AG09309 (cell line): ENCODE measurements around the gene RNF213.

Source experiments
- DNase-seq: peaks from one replicate; pipeline ENCODE4 v3.0.0-alpha.2; 2010; ENCODE audit warnings: low read depth
- H3K4me3 ChIP-seq: 2 replicates; pipeline ENCODE4 v1.5.1; 2011; ENCODE audit warnings: mild to moderate bottlenecking, low read depth, low read length, moderate library complexity; ENCODE audit not compliant: control insufficient read depth
- TF ChIP-seq, protein P1 (sequence below): IDR thresholded peaks from 2 replicates; pipeline ENCODE4 v1.5.1; 2011; ENCODE audit warnings: mild to moderate bottlenecking, low read depth, low read length, inconsistent platforms; ENCODE audit not compliant: insufficient read depth, control insufficient read depth; ENCODE audit errors: missing control alignments

RNF213 gene

DNA sequence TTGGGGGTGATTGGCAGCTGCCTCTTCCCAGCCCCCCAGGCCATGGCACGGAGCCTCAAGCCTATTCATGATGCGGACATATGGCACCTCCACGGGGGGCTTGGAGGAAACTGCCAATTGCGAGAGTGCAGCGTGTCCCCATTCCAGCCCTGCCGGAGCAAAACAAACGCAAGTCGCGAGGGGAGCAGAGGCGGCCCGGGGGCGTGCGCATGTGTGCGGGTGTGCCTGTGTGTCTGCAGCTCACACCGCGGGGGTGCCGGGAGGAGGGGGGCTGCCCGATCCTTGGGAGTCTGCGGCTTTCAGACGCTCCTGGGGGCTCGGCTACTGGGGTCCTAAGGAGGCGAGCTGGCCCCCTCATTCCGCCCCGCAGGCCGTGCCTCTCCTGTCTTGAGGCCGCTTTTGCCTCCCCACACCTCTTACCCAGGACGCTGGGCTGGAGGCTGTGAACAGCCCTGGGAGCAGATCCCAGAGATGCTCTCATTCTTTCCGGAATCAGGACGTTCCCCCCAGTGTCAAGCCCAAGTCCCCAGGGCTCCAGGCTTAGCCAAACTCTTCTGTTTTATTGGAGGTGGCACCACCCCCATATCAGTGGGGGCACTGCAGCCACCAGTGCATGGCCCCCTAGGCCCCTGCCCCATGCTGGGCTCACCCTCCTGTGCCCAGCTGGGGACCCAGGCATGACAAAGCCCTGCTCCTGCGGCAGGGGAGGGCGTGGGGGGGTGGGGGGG, 183.4 kb downstream of the RNF213 start:
- no peak for DNase-seq
- no peak overlapping the region for H3K4me3 ChIP-seq
- TF ChIP-seq, protein P1, sequence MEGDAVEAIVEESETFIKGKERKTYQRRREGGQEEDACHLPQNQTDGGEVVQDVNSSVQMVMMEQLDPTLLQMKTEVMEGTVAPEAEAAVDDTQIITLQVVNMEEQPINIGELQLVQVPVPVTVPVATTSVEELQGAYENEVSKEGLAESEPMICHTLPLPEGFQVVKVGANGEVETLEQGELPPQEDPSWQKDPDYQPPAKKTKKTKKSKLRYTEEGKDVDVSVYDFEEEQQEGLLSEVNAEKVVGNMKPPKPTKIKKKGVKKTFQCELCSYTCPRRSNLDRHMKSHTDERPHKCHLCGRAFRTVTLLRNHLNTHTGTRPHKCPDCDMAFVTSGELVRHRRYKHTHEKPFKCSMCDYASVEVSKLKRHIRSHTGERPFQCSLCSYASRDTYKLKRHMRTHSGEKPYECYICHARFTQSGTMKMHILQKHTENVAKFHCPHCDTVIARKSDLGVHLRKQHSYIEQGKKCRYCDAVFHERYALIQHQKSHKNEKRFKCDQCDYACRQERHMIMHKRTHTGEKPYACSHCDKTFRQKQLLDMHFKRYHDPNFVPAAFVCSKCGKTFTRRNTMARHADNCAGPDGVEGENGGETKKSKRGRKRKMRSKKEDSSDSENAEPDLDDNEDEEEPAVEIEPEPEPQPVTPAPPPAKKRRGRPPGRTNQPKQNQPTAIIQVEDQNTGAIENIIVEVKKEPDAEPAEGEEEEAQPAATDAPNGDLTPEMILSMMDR: no peak

DNA sequence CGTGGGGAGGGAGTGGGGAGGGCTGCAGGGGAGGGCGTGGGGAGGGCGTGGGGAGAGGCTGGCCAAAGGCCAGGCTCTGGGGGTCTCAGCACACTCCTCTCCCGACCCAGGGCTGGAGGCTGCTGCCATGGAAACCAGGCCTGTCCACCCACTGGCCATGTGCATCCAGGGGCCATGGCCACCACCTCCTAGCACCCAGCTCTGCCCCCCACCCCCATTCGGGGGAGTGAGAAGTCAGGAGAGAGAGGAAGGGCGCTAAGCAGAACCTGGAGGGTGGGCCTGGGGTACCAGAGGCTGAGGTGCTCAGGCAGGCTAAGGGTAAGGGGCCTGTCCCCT, 184.0 kb downstream of the RNF213 start:
- TF ChIP-seq, protein P1: no peak
- no peak for DNase-seq
- no peak overlapping the region for H3K4me3 ChIP-seq

DNA sequence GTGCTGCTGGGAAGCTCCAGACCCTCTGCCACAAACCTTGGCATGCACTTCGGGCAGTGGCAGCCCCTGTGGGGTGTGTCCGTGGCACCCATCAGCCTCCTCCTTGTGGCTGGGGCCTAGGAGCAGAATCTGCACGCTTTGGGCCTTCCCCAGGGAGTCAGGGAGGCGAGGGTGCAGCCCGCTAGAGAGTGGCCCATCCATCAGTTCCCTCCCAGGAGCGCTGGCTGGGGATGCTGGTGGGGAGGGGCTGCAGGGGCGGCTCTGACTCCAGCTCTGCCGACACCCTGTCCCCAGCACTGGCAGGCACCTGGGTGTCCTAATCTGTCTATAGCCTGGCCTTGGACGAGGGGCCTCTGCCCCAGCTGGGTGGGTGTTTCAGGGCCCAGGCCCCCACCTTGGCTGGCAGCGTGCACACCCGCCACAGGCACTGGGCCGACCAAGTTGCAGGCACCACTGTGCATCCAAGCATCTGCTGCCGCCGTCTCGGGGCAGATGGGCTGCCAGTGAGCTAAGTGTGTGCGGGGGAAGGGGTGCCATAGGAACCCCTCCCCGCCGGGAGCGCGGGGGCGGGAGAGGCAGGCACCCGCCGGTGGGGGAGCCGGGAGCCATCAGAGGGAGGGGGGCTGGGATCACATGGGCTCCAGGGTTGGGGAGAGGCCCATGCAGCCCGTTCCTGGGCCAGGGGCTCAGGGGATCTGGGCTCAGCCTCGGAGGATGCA, 184.5 kb downstream of the RNF213 start:
- TF ChIP-seq, protein P1: no peak
- no peak for DNase-seq
- H3K4me3 ChIP-seq: no peak overlapping the region

DNA sequence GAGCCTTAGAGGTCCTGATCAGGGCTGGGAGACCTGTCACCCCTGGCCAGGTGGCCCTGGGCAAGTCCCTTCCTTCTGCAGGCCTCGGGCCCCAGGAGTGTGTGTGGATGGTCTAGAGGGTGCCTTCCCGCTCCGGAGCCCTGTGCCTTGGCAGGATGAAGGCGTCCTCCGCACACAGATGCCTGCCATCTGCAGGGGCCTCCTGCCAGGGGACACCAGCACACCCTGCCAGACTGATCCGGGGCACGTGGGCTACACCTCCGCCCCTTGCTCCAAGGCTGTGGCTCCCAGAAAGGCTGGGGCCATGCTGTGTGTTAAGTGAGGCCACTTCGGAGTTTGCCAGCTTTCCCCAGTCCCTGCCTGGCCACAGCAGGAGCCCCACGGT, 185.1 kb downstream of the RNF213 start:
- DNase-seq: no peak
- TF ChIP-seq, protein P1: no peak
- no peak overlapping the region for H3K4me3 ChIP-seq

DNA sequence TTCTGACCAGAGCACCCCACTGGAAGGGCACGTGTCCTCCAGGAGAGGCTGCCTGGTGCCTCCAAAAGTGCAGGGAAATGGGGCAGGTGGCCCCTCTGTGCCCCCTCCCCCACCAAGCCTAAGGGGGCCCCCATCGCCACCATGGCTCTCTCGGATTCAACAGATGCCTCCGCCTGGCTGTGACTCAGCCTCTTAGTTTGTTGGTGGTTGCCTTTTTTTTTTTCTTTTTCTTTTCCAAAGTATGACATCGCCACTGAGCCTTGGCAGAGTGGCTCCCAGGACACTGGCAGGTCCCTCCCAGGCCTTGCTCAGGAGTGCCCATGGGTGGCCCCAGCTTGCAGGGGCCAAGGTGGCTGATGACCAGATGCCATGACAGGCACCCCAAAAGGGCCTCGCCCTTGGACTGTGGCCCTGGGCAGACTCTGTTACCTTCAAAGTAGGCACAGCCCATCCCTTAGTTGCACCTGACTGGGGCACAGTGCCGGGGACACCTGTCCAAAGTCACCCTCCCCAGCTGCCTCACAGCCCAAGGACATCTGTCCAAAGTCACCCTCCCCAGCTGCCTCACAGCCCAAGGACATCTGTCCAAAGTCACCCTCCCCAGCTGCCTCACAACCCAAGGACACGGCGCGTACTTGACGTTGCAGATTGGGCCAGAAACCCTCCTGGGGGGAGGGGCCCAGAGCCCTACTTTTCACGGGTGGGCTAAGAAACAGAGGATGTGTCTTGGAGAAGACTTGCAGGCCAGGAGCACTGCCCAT, 186.2 kb downstream of the RNF213 start:
- no peak for DNase-seq
- TF ChIP-seq, protein P1: no peak
- no peak overlapping the region for H3K4me3 ChIP-seq

DNA sequence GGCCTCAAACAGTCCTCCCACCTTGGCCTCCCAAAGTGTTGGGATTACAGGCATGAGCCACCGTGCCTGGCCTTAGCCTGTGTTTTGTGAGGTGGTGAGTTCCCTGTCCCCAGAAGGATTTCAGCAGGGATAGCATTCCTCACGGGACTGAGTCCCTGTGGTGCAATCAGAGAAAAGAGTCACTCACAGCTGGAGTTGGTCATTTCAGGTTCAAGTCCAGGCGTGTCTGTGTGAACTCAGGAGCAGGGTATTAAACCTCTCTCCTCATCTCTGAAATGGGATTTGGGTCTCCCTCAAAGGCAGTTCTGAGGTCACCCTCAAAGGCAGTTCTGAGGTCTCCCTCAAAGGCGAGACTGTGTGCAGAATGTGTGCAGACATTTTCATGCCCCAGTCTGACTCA, 187.1 kb downstream of the RNF213 start:
- no peak for DNase-seq

More for the DNA sequence above, 187.1 kb downstream of the RNF213 start:
- H3K4me3 ChIP-seq: no peak overlapping the region
- TF ChIP-seq, protein P1: no peak
